Tibial nerve (tissue), 3 donors: ENCODE data around the gene FBXO45.
"Not testable (repeated sequence)": the region's sequence is repeated elsewhere in the genome, so short reads cannot be mapped to it uniquely, and the experiment has no call there.

Source experiments
- EP300 ChIP-seq, 2 donors: sonication (generic); formaldehyde crosslinking; IDR thresholded peaks; one replicate each; pipeline ENCODE4 v1.6.1; 2017; ENCODE audit warnings: antibody characterized with exemption in 2 of 2, mild to moderate bottlenecking in 1 of 2
- POLR2A ChIP-seq, 2 donors: fragments of 450-650 bp; IDR thresholded peaks; one replicate each; pipeline ENCODE4 v1.6.1; 2017; ENCODE audit warnings: antibody characterized with exemption in 2 of 2, mild to moderate bottlenecking in 2 of 2, moderate library complexity in 2 of 2

GRCh38 chr3:196597971-196598733 is 29.7 kb downstream of the FBXO45 start:
- not testable (repeated sequence) for TF ChIP-seq EP300, POLR2A (IDR thresholded peaks at IDR 0.05)
